Muscle of leg (tissue), 9 donors: ENCODE measurements around the gene NLRC4. TPM values are rescaled to one million over a fixed set of nuclear protein-coding genes. Genes with fewer than 3 reads are reported as not detected.

Experiments used
- polyA plus RNA-seq, 8 donors: library from polyadenylated mRNA; unstranded; fragments of 120-200 nt; gene quantifications; one replicate each; pipeline versions ENCODE4 v1.2.1 to v1.2.3, GENCODE V29; 2013; ENCODE audit warnings: inconsistent platforms in 1 of 8, low replicate concordance in 1 of 8; ENCODE audit not compliant: insufficient read length in 8 of 8, insufficient read depth in 1 of 8
- total RNA-seq: library from RNA; stranded (reverse); fragments of 120-200 nt; gene quantifications from one replicate; pipeline ENCODE4 v1.2.4, GENCODE V29; 2013

Gene NLRC4
- total and polyA plus RNA-seq, 9 donors, result 0.40 to 1.1 (median 0.98) TPM

Other genes starting within 250 kb of the NLRC4 start
- 47.5 TPM for gene DPY30, start 225.1 kb downstream of the NLRC4 start, total RNA-seq
- 10 to 100 TPM; 37.7 to 47.4 (median 44.9) TPM for gene DPY30, start 225.1 kb downstream of the NLRC4 start, polyA plus RNA-seq
- gene SPAST, start 201.3 kb downstream of the NLRC4 start, total RNA-seq, result 26.6 TPM
- gene SPAST, start 201.3 kb downstream of the NLRC4 start, polyA plus RNA-seq, result 10 to 100 TPM; 12.9 to 21.6 (median 16.5) TPM
- gene SLC30A6, start 99.0 kb downstream of the NLRC4 start, total RNA-seq, result 19.0 TPM
- 10 to 100 TPM; 12.9 to 17.7 (median 14.9) TPM for gene SLC30A6, start 99.0 kb downstream of the NLRC4 start, polyA plus RNA-seq
- gene YIPF4, start 13.0 kb upstream of the NLRC4 start, total RNA-seq, result 36.4 TPM
- 10 to 100 TPM; 33.4 to 48.4 (median 38.2) TPM for gene YIPF4, start 13.0 kb upstream of the NLRC4 start, polyA plus RNA-seq
- 73.9 TPM for gene BIRC6, start 92.1 kb upstream of the NLRC4 start, total RNA-seq
- 10 to 100 TPM; 34.4 to 59.7 (median 44.9) TPM for gene BIRC6, start 92.1 kb upstream of the NLRC4 start, polyA plus RNA-seq